GM08714 (cell line): ENCODE data around the gene TMEM120B.

ENCODE experiments used
- H3K4me3 ChIP-seq: fragments of 200-500 bp; sonication (Bioruptor generic); 2 replicates; pipeline ENCODE4 v1.5.1; 2014; ENCODE audit warnings: mild to moderate bottlenecking, low read length, inconsistent platforms
- ZNF274 ChIP-seq: IDR thresholded peaks from 2 replicates; pipeline ENCODE4 v1.6.1; 2012; ENCODE audit warnings: mild to moderate bottlenecking, low read depth, low read length

TMEM120B gene

DNA sequence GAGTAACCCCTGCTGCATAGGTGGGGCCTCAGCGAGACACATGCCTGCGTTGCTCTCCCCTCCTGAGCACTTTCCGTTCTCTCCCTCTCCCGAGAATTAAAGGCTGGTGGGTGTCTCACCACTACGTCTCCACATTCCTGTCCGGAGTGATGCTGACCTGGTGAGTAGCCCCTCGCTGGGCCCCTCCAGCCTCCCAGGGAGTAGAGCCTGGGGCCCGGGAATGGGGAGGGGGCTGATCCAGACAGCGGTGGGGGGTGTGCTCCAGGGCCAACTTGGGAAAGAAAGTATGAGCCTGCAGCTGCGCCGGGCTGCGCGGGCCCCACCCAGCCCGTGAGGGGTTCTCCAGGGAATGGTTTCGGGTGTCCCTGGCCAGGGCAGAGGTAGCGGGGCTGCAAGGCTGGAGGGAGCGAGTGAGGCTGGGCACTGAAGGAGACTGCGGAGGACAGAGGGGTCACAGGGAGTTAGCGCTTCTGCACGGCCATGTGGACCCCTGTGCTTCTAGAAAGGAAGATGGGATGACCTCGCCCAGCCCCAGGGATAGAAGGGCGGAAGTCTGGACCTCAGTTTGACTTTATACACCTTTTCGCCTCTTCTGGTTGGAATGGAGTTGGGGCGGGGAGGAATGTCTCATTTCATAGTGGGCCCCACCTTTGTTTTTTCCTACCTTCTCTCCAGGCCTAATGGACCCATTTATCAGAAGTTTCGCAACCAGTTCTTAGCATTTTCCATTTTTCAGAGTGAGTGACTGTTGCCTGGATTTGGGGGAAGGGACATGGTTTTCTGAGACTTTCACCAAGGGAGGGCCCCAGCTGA is 58.5 kb downstream of the TMEM120B start:
- TF ChIP-seq ZNF274, result no peak
- no peak overlapping the region for H3K4me3 ChIP-seq

DNA sequence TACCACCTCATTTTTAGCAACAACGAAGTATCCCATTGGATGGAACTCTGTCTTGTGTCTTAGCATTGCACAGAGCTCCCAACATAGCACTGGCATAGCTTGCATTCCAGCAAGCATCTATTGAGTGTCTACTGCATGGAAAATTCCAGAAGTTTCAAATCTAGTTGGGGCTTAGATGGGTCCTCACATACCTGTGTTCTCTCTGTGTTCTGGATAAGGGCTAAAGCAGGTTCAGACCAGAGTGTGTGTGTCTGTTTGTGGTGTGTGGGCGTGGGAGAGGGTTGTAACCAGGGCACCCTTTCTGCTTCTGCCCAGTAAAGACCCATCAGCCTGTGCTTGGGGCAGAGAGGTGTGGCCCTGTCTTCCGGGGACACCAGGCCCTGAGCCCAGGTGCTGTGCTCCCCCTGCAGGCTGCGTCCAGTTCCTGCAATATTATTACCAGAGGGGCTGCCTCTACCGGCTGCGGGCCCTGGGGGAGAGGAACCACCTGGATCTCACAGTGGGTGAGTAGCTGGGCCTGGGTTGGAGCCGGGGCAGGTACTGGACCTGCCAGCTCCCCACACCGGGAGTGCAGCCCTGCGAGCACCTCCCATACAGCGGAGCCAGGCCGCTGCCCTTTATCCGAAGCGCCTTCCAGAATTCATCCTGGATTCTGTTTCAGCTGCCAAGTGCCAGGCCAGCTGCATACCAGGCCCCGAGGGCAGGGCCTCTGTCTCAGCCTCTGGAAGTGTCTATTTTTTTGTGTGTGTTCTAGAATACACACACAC is 60.6 kb downstream of the TMEM120B start:
- no peak for TF ChIP-seq ZNF274
- H3K4me3 ChIP-seq, result no peak overlapping the region

GRCh38 chr12:121774968-121775474 is 62.5 kb downstream of the TMEM120B start:
- TF ChIP-seq ZNF274, result no peak

GRCh38 chr12:121775501-121775900 is 62.9 kb downstream of the TMEM120B start:
- no peak overlapping the region for H3K4me3 ChIP-seq
- TF ChIP-seq ZNF274, result no peak

More at GRCh38 chr12:121774968-121775474, 62.5 kb downstream of the TMEM120B start:
- no peak overlapping the region for H3K4me3 ChIP-seq

DNA sequence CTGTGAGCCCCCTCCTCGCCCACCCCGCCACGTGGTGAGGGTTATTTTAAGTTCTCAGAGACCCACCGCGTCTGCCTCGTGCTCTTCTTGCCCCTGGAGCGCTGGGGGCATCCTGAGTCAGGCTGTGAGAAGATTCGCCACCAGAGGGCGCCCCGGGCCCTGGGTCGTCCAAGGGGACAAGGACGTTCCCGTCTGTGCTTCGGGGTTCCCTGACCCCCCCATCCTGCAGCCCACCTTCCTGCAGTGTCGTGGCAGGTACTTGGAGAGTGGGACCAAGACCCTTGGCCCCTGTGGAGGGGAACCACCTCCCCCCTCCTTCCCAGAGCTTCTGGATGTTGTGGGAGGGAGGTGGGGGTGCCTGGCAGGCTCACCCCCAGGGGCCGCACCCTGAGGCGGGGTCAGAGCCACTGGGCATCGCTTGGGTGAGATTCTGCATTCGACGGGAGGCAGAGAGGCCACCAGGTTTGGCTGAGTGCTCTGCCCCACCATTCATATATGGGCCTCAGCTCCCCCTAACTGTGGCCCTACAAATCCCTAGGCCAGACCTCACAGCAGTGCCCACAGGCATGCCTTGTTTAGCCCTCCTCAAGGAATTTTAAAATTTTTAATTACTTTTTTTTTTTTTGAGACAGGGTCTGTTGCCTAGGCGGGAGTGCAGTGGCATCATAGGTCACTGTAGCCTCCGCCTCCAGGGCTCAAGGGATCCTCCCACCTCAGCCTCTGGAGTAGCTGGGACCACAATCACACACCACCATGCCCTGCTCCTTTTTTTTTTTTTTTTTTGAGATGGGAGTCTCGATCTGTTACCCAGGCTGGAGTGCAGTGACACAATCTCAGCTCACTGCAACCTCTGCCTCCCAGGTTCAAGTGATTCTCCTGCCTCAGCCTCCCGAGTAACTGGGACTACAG is 63.9 kb downstream of the TMEM120B start:
- no peak for TF ChIP-seq ZNF274

DNA sequence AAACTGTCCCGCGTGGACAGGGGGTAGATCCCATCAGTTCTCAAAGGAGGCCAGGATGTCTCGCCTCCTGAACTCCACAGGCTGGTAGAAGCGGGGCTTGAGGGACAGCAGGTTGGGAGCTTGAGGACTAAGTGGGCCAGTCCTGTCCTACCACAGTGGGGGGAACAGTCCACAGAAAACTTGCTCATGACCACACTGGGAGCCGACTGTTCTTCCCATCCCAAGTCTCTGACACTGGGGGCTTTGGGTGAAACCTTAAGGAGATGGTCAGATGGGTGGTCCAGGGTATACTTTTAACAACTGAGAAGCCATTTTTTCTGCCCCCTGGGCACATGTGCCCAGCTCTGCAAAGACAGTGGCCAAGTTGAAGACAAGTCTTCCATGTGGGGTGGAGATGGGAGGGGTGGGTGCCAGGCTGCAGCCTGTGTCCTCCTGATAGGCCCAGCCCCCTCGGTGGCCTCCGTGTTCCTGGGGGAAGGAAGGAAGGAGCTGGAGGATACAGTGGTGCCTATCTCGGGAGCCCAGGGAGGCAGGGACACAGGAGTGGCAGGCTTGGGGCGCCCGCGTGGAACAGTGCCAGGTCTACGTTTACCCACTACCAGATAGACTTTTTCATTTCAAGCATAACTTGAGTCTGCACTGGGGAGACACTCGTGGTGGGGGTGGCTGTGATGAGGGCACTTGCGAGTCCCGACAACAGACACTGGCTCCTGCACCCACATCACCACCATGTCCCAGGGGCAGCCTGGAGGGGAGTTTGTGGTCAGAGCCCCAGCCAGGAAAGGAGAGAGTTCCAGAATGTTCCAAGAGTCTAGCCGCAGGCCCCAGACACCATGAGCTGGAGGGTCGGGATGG is 66.2 kb downstream of the TMEM120B start:
- H3K4me3 ChIP-seq, result no peak overlapping the region
- TF ChIP-seq ZNF274, result no peak

More for the DNA sequence above, 63.9 kb downstream of the TMEM120B start:
- no peak overlapping the region for H3K4me3 ChIP-seq

- H3K4me3 ChIP-seq, result no peak overlapping the region
- TF ChIP-seq ZNF274, result no peak
Measured at GRCh38 chr12:121779422-121779895, 66.9 kb downstream of the TMEM120B start.

GRCh38 chr12:121780429-121780828 is 67.9 kb downstream of the TMEM120B start:
- no peak overlapping the region for H3K4me3 ChIP-seq
- TF ChIP-seq ZNF274, result no peak

DNA sequence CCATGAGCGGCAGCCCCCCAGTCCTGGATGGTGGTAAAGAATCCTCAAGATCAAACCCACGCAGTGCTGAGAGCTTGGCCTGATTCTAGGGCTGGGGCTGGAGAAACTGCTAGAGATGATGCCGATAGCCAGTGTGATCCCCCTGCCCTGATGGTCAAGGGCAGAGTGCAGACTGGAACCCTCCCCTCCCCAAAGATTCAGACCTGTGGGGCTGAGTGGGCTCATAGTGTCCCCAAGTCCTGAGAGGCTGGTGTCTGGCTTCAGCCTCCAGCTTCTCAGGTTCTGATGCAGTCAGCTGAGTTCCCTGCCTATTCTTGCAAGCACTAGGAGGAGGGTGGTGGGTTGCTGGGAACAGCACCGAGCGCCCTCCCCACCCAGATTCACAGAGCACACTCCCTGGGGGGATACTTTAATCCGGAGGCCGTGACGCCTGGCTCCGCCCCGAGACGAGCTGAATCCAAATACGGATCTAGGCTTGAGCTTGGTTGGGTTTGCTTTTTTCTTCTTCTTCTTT is 69.0 kb downstream of the TMEM120B start:
- peak overlapping the region; percentile 9; the same call in 1 of the 2 replicates for H3K4me3 ChIP-seq

GRCh38 chr12:121781998-121782979 is 69.7 kb downstream of the TMEM120B start:
- H3K4me3 ChIP-seq, result peak overlapping the region; percentile 9; the same call in 1 of the 2 replicates
- no peak for TF ChIP-seq ZNF274

More for the DNA sequence above, 69.0 kb downstream of the TMEM120B start:
- no peak for TF ChIP-seq ZNF274

- no peak overlapping the region for H3K4me3 ChIP-seq
- TF ChIP-seq ZNF274, result no peak
Measured at GRCh38 chr12:121783766-121784165, 71.2 kb downstream of the TMEM120B start.
